AG04450 (cell line): ENCODE measurements around the gene ZC3HAV1L. TPM values are rescaled to one million over a fixed set of nuclear protein-coding genes. Genes with fewer than 3 reads are reported as not detected.

ENCODE experiments used
- CTCF ChIA-PET: fragments of 300-600, 350-600 bp; formaldehyde crosslinking; extraction: SDS; loops from one replicate; lab custom pipeline; 2022; ENCODE audit warnings: antibody characterized with exemption, inconsistent platforms; lab: Charles Lee
- POLR2A ChIA-PET: fragments of 350-600 bp; formaldehyde crosslinking; extraction: SDS; loops from one replicate; lab custom pipeline; 2021; ENCODE audit warnings: antibody characterized with exemption, inconsistent platforms; lab: Yijun Ruan, JAX
- DNase-seq: peaks from one replicate; pipeline ENCODE4 v3.0.0-alpha.2; 2011; ENCODE audit warnings: low read depth, low spot score
- H3K27ac ChIP-seq: one replicate; pipeline ENCODE4 v1.5.1; 2012; ENCODE audit warnings: low read depth, low read length, control low read depth
- H3K27me3 ChIP-seq: one replicate; pipeline ENCODE4 v1.6.0; 2012; ENCODE audit warnings: low read length; ENCODE audit not compliant: control insufficient read depth, insufficient read depth
- H3K4me3 ChIP-seq: 2 replicates; pipeline ENCODE4 v1.5.1; 2011; ENCODE audit warnings: mild to moderate bottlenecking, low read depth, low read length, control low read depth
- H3K9me3 ChIP-seq: 2 replicates; pipeline ENCODE4 v1.5.1; 2012; ENCODE audit warnings: low read length; ENCODE audit not compliant: control insufficient read depth, insufficient read depth
- polyA plus RNA-seq: library from polyadenylated mRNA; depleted of rRNA; stranded (reverse); fragments of >200 nt; gene quantifications from 2 replicates; pipeline ENCODE4 v1.2.3, GENCODE V29; 2011
- TF ChIP-seq, protein P1 (sequence below): IDR thresholded peaks from 2 replicates; pipeline ENCODE4 v1.5.1; 2011; ENCODE audit warnings: low read depth, low read length, control low read depth, inconsistent platforms

Gene ZC3HAV1L
- polyA plus RNA-seq, 1 experiment: 9.9 TPM

GRCh38 chr7:139034855-139035585 is 822 bp downstream of the ZC3HAV1L start:
- DNase-seq: no peak
- TF ChIP-seq, protein P1, sequence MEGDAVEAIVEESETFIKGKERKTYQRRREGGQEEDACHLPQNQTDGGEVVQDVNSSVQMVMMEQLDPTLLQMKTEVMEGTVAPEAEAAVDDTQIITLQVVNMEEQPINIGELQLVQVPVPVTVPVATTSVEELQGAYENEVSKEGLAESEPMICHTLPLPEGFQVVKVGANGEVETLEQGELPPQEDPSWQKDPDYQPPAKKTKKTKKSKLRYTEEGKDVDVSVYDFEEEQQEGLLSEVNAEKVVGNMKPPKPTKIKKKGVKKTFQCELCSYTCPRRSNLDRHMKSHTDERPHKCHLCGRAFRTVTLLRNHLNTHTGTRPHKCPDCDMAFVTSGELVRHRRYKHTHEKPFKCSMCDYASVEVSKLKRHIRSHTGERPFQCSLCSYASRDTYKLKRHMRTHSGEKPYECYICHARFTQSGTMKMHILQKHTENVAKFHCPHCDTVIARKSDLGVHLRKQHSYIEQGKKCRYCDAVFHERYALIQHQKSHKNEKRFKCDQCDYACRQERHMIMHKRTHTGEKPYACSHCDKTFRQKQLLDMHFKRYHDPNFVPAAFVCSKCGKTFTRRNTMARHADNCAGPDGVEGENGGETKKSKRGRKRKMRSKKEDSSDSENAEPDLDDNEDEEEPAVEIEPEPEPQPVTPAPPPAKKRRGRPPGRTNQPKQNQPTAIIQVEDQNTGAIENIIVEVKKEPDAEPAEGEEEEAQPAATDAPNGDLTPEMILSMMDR: peak; percentile 6; the same call in 1 of the 2 replicates
- Histone ChIP-seq H3K9me3 (no peaks in the 10 kb centered on the region; the same call in 1 of the 2 replicates), H3K27ac (no peak overlapping the region), H3K27me3 (no peaks in the 10 kb centered on the region), H3K4me3 (peak overlapping the region; percentile 75)
- CTCF ChIA-PET: interaction anchor here (0.6 to 1.6 kb wide), 3 partner anchors 25 to 148 kb away, joined by 3 to 10 read pairs (median 5); no protein-coding TSS in a partner anchor
- POLR2A ChIA-PET: interaction anchor here (0.6 to 1.1 kb wide), 3 partner anchors 99 to 1238 kb away, joined by 3 to 6 read pairs (median 5); a partner anchor contains a TSS

DNA sequence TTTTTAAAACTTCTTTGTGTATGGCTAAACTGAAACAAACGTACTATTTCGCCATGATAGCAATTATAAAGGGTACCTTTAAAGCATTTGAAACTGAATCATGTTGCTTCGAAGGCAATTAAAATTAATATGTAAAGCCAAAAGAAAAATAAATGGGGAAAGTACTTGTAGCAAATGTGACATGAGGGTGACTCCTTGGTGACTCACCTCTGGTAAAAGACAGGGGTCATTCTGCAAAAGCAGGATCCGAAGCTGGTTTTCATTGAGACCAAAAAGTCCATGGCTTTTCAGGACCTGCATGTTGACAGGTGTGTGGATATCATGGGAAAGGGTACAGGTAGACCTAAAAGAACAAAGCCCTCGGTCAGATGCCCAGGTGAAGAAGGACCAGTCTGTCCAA is 1.5 kb downstream of the ZC3HAV1L start:
- Histone ChIP-seq H3K9me3 (no peaks in the 10 kb centered on the region; the same call in 1 of the 2 replicates), H3K27ac (no peak overlapping the region), H3K27me3 (no peaks in the 10 kb centered on the region), H3K4me3 (peak overlapping the region; percentile 75)
- TF ChIP-seq, protein P1: no peak
- CTCF ChIA-PET: interaction anchor here (1.6 kb wide), 1 partner anchor 41 kb away, joined by 10 read pairs; no protein-coding TSS in a partner anchor
- DNase-seq: no peak
- POLR2A ChIA-PET: no interaction called here

GRCh38 chr7:139033346-139034114 is 2.3 kb downstream of the ZC3HAV1L start:
- no peak overlapping the region for H3K27ac ChIP-seq
- no peaks in the 10 kb centered on the region for H3K27me3 ChIP-seq
- no peak for DNase-seq
- ChIA-PET CTCF (interaction anchor here (0.8 to 2.4 kb wide), 4 partner anchors 16 to 147 kb away, joined by 3 to 11 read pairs (median 4); no protein-coding TSS in a partner anchor), POLR2A (no interaction called here)
- TF ChIP-seq, protein P1: no peak
- H3K9me3 ChIP-seq: no peaks in the 10 kb centered on the region; the same call in 1 of the 2 replicates
- no peak overlapping the region for H3K4me3 ChIP-seq

GRCh38 chr7:139032473-139032872 is 3.4 kb downstream of the ZC3HAV1L start:
- TF ChIP-seq, protein P1: no peak
- H3K4me3 ChIP-seq: no peak overlapping the region
- DNase-seq: no peak
- no peak overlapping the region for H3K27ac ChIP-seq
- no peaks in the 10 kb centered on the region for H3K27me3 ChIP-seq
- CTCF ChIA-PET: interaction anchor here (0.9 to 2.4 kb wide), 2 partner anchors 43 to 146 kb away, joined by 3 to 11 read pairs; no protein-coding TSS in a partner anchor
- POLR2A ChIA-PET: no interaction called here
- H3K9me3 ChIP-seq: no peaks in the 10 kb centered on the region; the same call in 1 of the 2 replicates
